Right cardiac atrium (tissue), 5 donors: Measurements from ENCODE around the gene TNIP1. TPM values are rescaled to one million over a fixed set of nuclear protein-coding genes. Genes with fewer than 3 reads are reported as not detected.

Source experiments
- ATAC-seq, 2 donors: fragments of 200-7000 bp; cut with Tn5 transposase; one replicate each; pipeline versions ENCODE4 v1.8.0 to v1.9.1; 2020; ENCODE audit warnings: moderate library complexity in 2 of 2, mild to moderate bottlenecking in 1 of 2
- DNase-seq, 3 donors: peaks; one replicate each; pipeline ENCODE4 v3.0.0-alpha.2; 2020
- H3K27ac ChIP-seq: one replicate; pipeline ENCODE4 v1.5.1; 2013; ENCODE audit warnings: mild to moderate bottlenecking, low read length, control low read depth, moderate library complexity
- H3K27me3 ChIP-seq: one replicate; pipeline ENCODE4 v1.6.1; 2013; ENCODE audit not compliant: control insufficient read depth, insufficient read depth
- H3K4me1 ChIP-seq: one replicate; pipeline ENCODE4 v1.6.1; 2013; ENCODE audit warnings: low read length; ENCODE audit not compliant: control insufficient read depth, insufficient read depth
- H3K4me3 ChIP-seq: one replicate; pipeline ENCODE4 v1.5.1; 2013; ENCODE audit warnings: low read length, control low read depth
- H3K9me3 ChIP-seq: one replicate; pipeline ENCODE4 v1.6.1; 2013; ENCODE audit warnings: low read length; ENCODE audit not compliant: control insufficient read depth
- WGBS: extraction: QIAGEN DNeasy Blood & Tissue Kit; methylation state at CpG from one replicate; pipeline ENCODE4 v1.1.7; 2013; 5-methylcytosine and 5-hydroxymethylcytosine counted together
- intact Hi-C, 4 donors: fragments of 100-400 bp; cut with DNase I; formaldehyde crosslinking; loops; one replicate each; pipeline versions ENCODE4 v1.11.0 to v1.14.0; 2022 to 2023
- polyA plus RNA-seq: library from polyadenylated mRNA; stranded (reverse); fragments of 200-250 nt; gene quantifications from one replicate; pipeline ENCODE4 v1.2.3, GENCODE V29; 2013
- total RNA-seq, 4 donors: library from RNA; stranded (reverse); fragmentation: NEBNext Ultra II Directional; extraction: Animal tissue kit (Norgen Biotek cat#: 25700); gene quantifications; one replicate each; pipeline ENCODE4 v1.2.1, GENCODE V29; 2021
- donor health status: healthy with polysubstance abuse.
- donor health status: DM: no; HTN: yes; CAD: no.
- donor health status: DM: no; HTN: no; CAD: no.
- donor health status: DM: no; HTN: yes; CAD: no; lungs with severe emphysema.
- donor health status: DM: yes; HTN: yes; CAD: no.

The TNIP1 gene
- total and polyA plus RNA-seq, 5 donors = 71.5 to 98.2 (median 77.5) TPM

GRCh38 chr5:151020304-151021110 is 60.3 kb downstream of the TNIP1 start, which contains the start of gene GPX3:
Gene GPX3, plus strand, starts transcription at chr5:151020591. Its CDS starts 64 bp downstream, at chr5:151020655.
- H3K9me3 ChIP-seq = no peaks in the 10 kb centered on the region
- peaks cover 17% of the 10 kb centered on the region for H3K4me1 ChIP-seq

GRCh38 chr5:151019331-151019730 is 61.5 kb downstream of the TNIP1 start:
- H3K27me3 ChIP-seq = no peaks in the 10 kb centered on the region
- H3K27ac ChIP-seq = no peak overlapping the region
- H3K4me1 ChIP-seq = peaks cover 9% of the 10 kb centered on the region
- no peaks in the 10 kb centered on the region for H3K9me3 ChIP-seq
- ATAC-seq (no peak), DNase-seq (no peak)
- no peak overlapping the region for H3K4me3 ChIP-seq
- WGBS = 71% methylated on average over 2 of the region's 2 CpGs
- intact Hi-C loops = no loop called here

More at GRCh38 chr5:151020304-151021110, 60.3 kb downstream of the TNIP1 start, which contains the start of gene GPX3:
- peak within 1 kb of the TSS; percentile 74 for H3K27ac ChIP-seq
- peak; percentile 84 to 92 for ATAC-seq
- WGBS = under 1% methylated on average over 54 of the region's 54 CpGs
- peak; percentile 97 to 98 (median 98) for DNase-seq
- H3K27me3 ChIP-seq = no peaks in the 10 kb centered on the region
- H3K4me3 ChIP-seq = peak within 1 kb of the TSS; percentile 68
- intact Hi-C loops = no loop called here

GRCh38 chr5:151018846-151019245 is 62.0 kb downstream of the TNIP1 start:
- no peak overlapping the region for H3K27ac ChIP-seq
- intact Hi-C loops = no loop called here
- no peaks in the 10 kb centered on the region for H3K27me3 ChIP-seq
- DNase-seq (no peak), ATAC-seq (no peak)
- H3K9me3 ChIP-seq = no peaks in the 10 kb centered on the region
- H3K4me3 ChIP-seq = no peak overlapping the region
- H3K4me1 ChIP-seq = peaks cover 4% of the 10 kb centered on the region
- WGBS = 78% methylated on average over 2 of the region's 2 CpGs

- Histone ChIP-seq H3K4me1 (no peaks in the 10 kb centered on the region), H3K27me3 (no peaks in the 10 kb centered on the region), H3K9me3 (no peaks in the 10 kb centered on the region), H3K4me3 (no peak overlapping the region), H3K27ac (no peak overlapping the region)
- ATAC-seq (no peak), DNase-seq (no peak)
- WGBS = 95% methylated on average over 2 of the region's 2 CpGs
- intact Hi-C loops = no loop called here
Measured at GRCh38 chr5:151017897-151018296, 62.9 kb downstream of the TNIP1 start.

GRCh38 chr5:151016700-151017099 is 64.1 kb downstream of the TNIP1 start:
- H3K9me3 ChIP-seq = no peaks in the 10 kb centered on the region
- H3K27ac ChIP-seq = no peak overlapping the region
- DNase-seq (peak; percentile 55 to 81 (median 72)), ATAC-seq (no peak)
- H3K4me3 ChIP-seq = no peak overlapping the region
- intact Hi-C loops = no loop called here
- H3K4me1 ChIP-seq = no peaks in the 10 kb centered on the region
- H3K27me3 ChIP-seq = no peaks in the 10 kb centered on the region
- WGBS = 59% methylated on average over 5 of the region's 5 CpGs

GRCh38 chr5:151015974-151016587 is 64.8 kb downstream of the TNIP1 start:
- H3K4me1 ChIP-seq = no peaks in the 10 kb centered on the region
- 90% methylated on average over 7 of the region's 7 CpGs for WGBS
- H3K27me3 ChIP-seq = no peaks in the 10 kb centered on the region
- no peak overlapping the region for H3K4me3 ChIP-seq
- H3K27ac ChIP-seq = peak overlapping the region; percentile 25
- no peaks in the 10 kb centered on the region for H3K9me3 ChIP-seq
- no peak for ATAC-seq
- intact Hi-C loops = no loop called here
- no peak for DNase-seq

GRCh38 chr5:151014680-151015343 is 66.0 kb downstream of the TNIP1 start:
- Histone ChIP-seq H3K27ac (no peak overlapping the region), H3K4me1 (no peaks in the 10 kb centered on the region), H3K4me3 (no peak overlapping the region), H3K27me3 (no peaks in the 10 kb centered on the region), H3K9me3 (no peaks in the 10 kb centered on the region)
- intact Hi-C loops = no loop called here
- DNase-seq (no peak), ATAC-seq (no peak)
- WGBS = 72% methylated on average over 4 of the region's 4 CpGs

GRCh38 chr5:151012862-151013261 is 68.0 kb downstream of the TNIP1 start:
- H3K9me3 ChIP-seq = no peaks in the 10 kb centered on the region
- DNase-seq (no peak), ATAC-seq (no peak)
- peaks cover under 1% of the 10 kb centered on the region for H3K4me1 ChIP-seq
- 76% methylated on average over 6 of the region's 6 CpGs for WGBS
- H3K27ac ChIP-seq = no peak overlapping the region
- no peak overlapping the region for H3K4me3 ChIP-seq
- no peaks in the 10 kb centered on the region for H3K27me3 ChIP-seq
- intact Hi-C loops = no loop called here

- no peaks in the 10 kb centered on the region for H3K27me3 ChIP-seq
- no peak overlapping the region for H3K27ac ChIP-seq
- WGBS = 90% methylated on average over 4 of the region's 4 CpGs
- no peaks in the 10 kb centered on the region for H3K9me3 ChIP-seq
- intact Hi-C loops = no loop called here
- ATAC-seq (no peak), DNase-seq (no peak)
- no peak overlapping the region for H3K4me3 ChIP-seq
- peaks cover 12% of the 10 kb centered on the region for H3K4me1 ChIP-seq
Measured at GRCh38 chr5:151008906-151009305, 71.9 kb downstream of the TNIP1 start.

- 29% methylated on average over 2 of the region's 2 CpGs for WGBS
- peaks cover 12% of the 10 kb centered on the region for H3K4me1 ChIP-seq
- peak overlapping the region; percentile 83 for H3K27ac ChIP-seq
- no peak overlapping the region for H3K4me3 ChIP-seq
- intact Hi-C loops = no loop called here
- ATAC-seq (no peak), DNase-seq (peak in 1 of 3 donors; percentile 60)
- no peaks in the 10 kb centered on the region for H3K27me3 ChIP-seq
- H3K9me3 ChIP-seq = no peaks in the 10 kb centered on the region
Measured at GRCh38 chr5:151008210-151008491, 72.7 kb downstream of the TNIP1 start.
